GM23338 (cell line): ENCODE measurements around the gene ESRP2.

ENCODE experiments used
- EZH2 ChIP-seq: fragments of 200-600 bp; sonication (generic); IDR thresholded peaks from one replicate; pipeline ENCODE4 v1.8.0; 2017; ENCODE audit warnings: antibody characterized with exemption, mild to moderate bottlenecking, low read depth; ENCODE audit not compliant: unreplicated experiment
- ZNF331 ChIP-seq: fragments of 250-450 bp; sonication (Bioruptor Pico); IDR thresholded peaks from 2 replicates; pipeline ENCODE4 v1.5.0; 2020; ENCODE audit warnings: low read depth, mild to moderate bottlenecking, moderate library complexity
- TF ChIP-seq, protein P1 (sequence below), 2 experiments: fragments of 200-600 bp in 1 of 2; sonication (generic) in 1 of 2; conservative IDR thresholded peaks; 2 replicates each; pipeline versions ENCODE4 v1.5.1 to v1.6.1; 2016 to 2017; ENCODE audit warnings: antibody characterized with exemption in 2 of 2, low read depth in 2 of 2, mild to moderate bottlenecking in 2 of 2, moderate library complexity in 1 of 2

DNA sequence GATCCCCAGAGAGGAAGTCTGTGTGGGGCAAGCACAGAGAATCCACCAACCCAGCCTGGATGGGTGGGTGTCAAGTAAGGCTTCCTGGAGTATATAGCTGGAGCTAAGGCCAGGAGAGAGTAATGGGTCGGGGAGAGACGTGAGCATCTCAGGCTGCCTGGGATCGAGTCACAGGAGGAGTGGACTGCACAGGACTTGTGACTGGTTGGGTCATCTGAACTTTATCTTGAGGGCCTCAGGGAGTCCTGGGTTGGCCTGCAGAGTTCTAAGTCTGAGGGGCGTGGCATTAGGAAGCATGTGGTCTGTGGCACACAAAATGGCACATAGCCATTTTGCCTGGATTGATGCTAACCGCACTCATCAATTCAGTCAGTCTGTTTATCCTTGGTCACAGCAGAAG lies 10.7 kb upstream of the ESRP2 start:
- TF ChIP-seq, protein P1, sequence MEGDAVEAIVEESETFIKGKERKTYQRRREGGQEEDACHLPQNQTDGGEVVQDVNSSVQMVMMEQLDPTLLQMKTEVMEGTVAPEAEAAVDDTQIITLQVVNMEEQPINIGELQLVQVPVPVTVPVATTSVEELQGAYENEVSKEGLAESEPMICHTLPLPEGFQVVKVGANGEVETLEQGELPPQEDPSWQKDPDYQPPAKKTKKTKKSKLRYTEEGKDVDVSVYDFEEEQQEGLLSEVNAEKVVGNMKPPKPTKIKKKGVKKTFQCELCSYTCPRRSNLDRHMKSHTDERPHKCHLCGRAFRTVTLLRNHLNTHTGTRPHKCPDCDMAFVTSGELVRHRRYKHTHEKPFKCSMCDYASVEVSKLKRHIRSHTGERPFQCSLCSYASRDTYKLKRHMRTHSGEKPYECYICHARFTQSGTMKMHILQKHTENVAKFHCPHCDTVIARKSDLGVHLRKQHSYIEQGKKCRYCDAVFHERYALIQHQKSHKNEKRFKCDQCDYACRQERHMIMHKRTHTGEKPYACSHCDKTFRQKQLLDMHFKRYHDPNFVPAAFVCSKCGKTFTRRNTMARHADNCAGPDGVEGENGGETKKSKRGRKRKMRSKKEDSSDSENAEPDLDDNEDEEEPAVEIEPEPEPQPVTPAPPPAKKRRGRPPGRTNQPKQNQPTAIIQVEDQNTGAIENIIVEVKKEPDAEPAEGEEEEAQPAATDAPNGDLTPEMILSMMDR (conservative IDR thresholded peaks at IDR 0.05; ENCODE audit: low read depth in 2 of 2) = no peak
- TF ChIP-seq EZH2 = no peak
- TF ChIP-seq ZNF331 = no peak
